B cell (primary cell): ENCODE results near the gene RALA. TPM values are rescaled to one million over a fixed set of nuclear protein-coding genes. Genes with fewer than 3 reads are reported as not detected.
"Not testable (repeated sequence)": the region's sequence is repeated elsewhere in the genome, so short reads cannot be mapped to it uniquely, and the experiment has no call there.

Source experiments
- ATAC-seq: fragments of 200-7000 bp; cut with Tn5 transposase; one replicate; pipeline ENCODE4 v1.10.0; 2021; ENCODE audit warnings: low read depth, mild to moderate bottlenecking, moderate number of reproducible peaks, moderate library complexity
- CTCF ChIA-PET: fragments of 350-600 bp; sonication (Branson Sonifier 250); formaldehyde crosslinking; loops from one replicate; lab custom pipeline; 2021; ENCODE audit warnings: antibody characterized with exemption, inconsistent platforms; lab: Charles Lee
- POLR2A ChIA-PET: fragments of 350-600 bp; sonication (Branson Sonifier 250); formaldehyde crosslinking; loops from one replicate; lab custom pipeline; 2021; ENCODE audit warnings: antibody characterized with exemption; lab: Charles Lee
- DNase-seq: peaks from one replicate; pipeline ENCODE4 v3.0.0; 2013
- H2AFZ ChIP-seq: 2 replicates; pipeline ENCODE4 v1.6.1; 2012; ENCODE audit warnings: mild to moderate bottlenecking, low read depth, low read length; ENCODE audit not compliant: insufficient read depth, poor library complexity, severe bottlenecking
- H3K27ac ChIP-seq, 2 donors: 1 replicate in 1 of 2; 2 replicates in 1 of 2; pipeline ENCODE4 v1.5.1; 2012 to 2013; ENCODE audit warnings: low read length in 2 of 2, mild to moderate bottlenecking in 2 of 2, moderate library complexity in 1 of 2
- H3K27me3 ChIP-seq, 4 experiments: fragments of 200-600 bp in 1 of 4; sonication (generic) in 1 of 4; replicated peaks in 1 of 4; 1 replicate in 2 of 4; 2 replicates in 2 of 4; pipeline versions ENCODE4 v1.6.1 to v1.7.0; 2013 to 2016; ENCODE audit warnings: low read length in 3 of 4, mild to moderate bottlenecking in 2 of 4, mixed read lengths in 1 of 4, moderate library complexity in 1 of 4; ENCODE audit not compliant: insufficient read depth in 4 of 4, control insufficient read depth in 3 of 4; ENCODE audit errors: control extremely low read depth in 1 of 4
- H3K36me3 ChIP-seq, 2 experiments: replicated peaks in 1 of 2; 1 replicate in 1 of 2; 2 replicates in 1 of 2; pipeline versions ENCODE4 v1.6.1 to v1.7.1; 2013; ENCODE audit warnings: low read length in 1 of 2; ENCODE audit not compliant: insufficient read depth in 2 of 2, control insufficient read depth in 1 of 2; ENCODE audit errors: control extremely low read depth in 1 of 2, extremely low read depth in 1 of 2
- H3K4me1 ChIP-seq, 2 donors: fragments of 200-600 bp in 1 of 2; sonication (generic) in 1 of 2; 1 replicate in 1 of 2; 2 replicates in 1 of 2; pipeline versions ENCODE4 v1.5.1 to v1.6.1; 2013 to 2017; ENCODE audit warnings: low read length in 2 of 2; ENCODE audit not compliant: control insufficient read depth in 2 of 2, insufficient read depth in 2 of 2
- H3K4me2 ChIP-seq: replicated peaks from 2 replicates; pipeline ENCODE3; 2012; ENCODE audit warnings: mild to moderate bottlenecking, low read depth, low read length; ENCODE audit not compliant: poor library complexity, severe bottlenecking
- H3K4me3 ChIP-seq, 5 experiments: fragments of 200-600 bp in 1 of 5; sonication (generic) in 1 of 5; 1 replicate in 3 of 5; 2 replicates in 2 of 5; pipeline versions ENCODE4 v1.5.1 to v1.7.0; 2011 to 2016; ENCODE audit warnings: low read length in 4 of 5, mild to moderate bottlenecking in 4 of 5, low read depth in 2 of 5, control low read depth in 1 of 5, moderate library complexity in 1 of 5; ENCODE audit not compliant: insufficient read depth in 1 of 5; ENCODE audit errors: control extremely low read depth in 1 of 5, extremely low read depth in 1 of 5
- H3K79me2 ChIP-seq: fragments of 200-600 bp; sonication (generic); one replicate; pipeline ENCODE4 v1.6.0; 2016; ENCODE audit warnings: low read length; ENCODE audit not compliant: control insufficient read depth, insufficient read depth
- H3K9ac ChIP-seq: fragments of 200-600 bp; sonication (generic); 2 replicates; pipeline ENCODE4 v1.6.1; 2017; ENCODE audit warnings: mild to moderate bottlenecking, low read length, moderate library complexity
- H3K9me3 ChIP-seq, 3 donors: one replicate each; pipeline versions ENCODE4 v1.6.1 to v1.7.1; 2013; ENCODE audit warnings: low read length in 2 of 3; ENCODE audit not compliant: control insufficient read depth in 2 of 3, insufficient read depth in 1 of 3; ENCODE audit errors: control extremely low read depth in 1 of 3
- H4K20me1 ChIP-seq: 2 replicates; pipeline ENCODE4 v1.6.0; 2012; ENCODE audit warnings: mild to moderate bottlenecking, low read length; ENCODE audit not compliant: insufficient read depth, control insufficient read depth, poor library complexity, severe bottlenecking
- H3K27ac Mint-ChIP-seq: one replicate; pipeline ENCODE4 v1.8.0; 2021; ENCODE audit warnings: mixed read lengths
- H3K27me3 Mint-ChIP-seq: one replicate; pipeline ENCODE4 v1.8.0; 2021; ENCODE audit warnings: mixed read lengths
- H3K4me1 Mint-ChIP-seq: one replicate; pipeline ENCODE4 v1.8.0; 2021; ENCODE audit warnings: mixed read lengths
- H3K4me3 Mint-ChIP-seq: one replicate; pipeline ENCODE4 v1.8.0; 2021; ENCODE audit warnings: mixed read lengths
- H3K9me3 Mint-ChIP-seq: one replicate; pipeline ENCODE4 v1.8.0; 2022; ENCODE audit warnings: mixed read lengths; ENCODE audit not compliant: insufficient read depth
- EZH2 ChIP-seq: IDR thresholded peaks from 2 replicates; pipeline ENCODE4 v1.6.1; 2012; ENCODE audit warnings: borderline replicate concordance, low read depth, mild to moderate bottlenecking, moderate library complexity, low read length; ENCODE audit not compliant: insufficient read depth, poor library complexity, severe bottlenecking
- WGBS: methylation state at CpG from one replicate; pipeline ENCODE4 v1.1.5; 2013; ENCODE audit warnings: missing lambda C conversion rate; ENCODE audit not compliant: insufficient coverage; 5-methylcytosine and 5-hydroxymethylcytosine counted together
- intact Hi-C: fragments of 100-400 bp; cut with micrococcal nuclease; formaldehyde crosslinking; loops from one replicate; pipeline ENCODE4 v1.10.0; 2022
- polyA plus RNA-seq: library from polyadenylated mRNA; depleted of rRNA; stranded (reverse); fragments of >200 nt; gene quantifications from 2 replicates; pipeline ENCODE4 v1.2.3, GENCODE V29; 2012
- total RNA-seq, 2 donors: library from RNA; stranded (reverse); fragments of 120-200 nt in 1 of 2; gene quantifications; 1 replicate in 1 of 2; 2 replicates in 1 of 2; pipeline versions ENCODE4 v1.2.3 to v1.2.4, GENCODE V29; 2013 to 2022
- TF ChIP-seq, protein P1 (sequence below): fragments of 200-600 bp; IDR thresholded peaks from one replicate; pipeline ENCODE4 v1.8.0; 2022; ENCODE audit warnings: antibody characterized with exemption, mild to moderate bottlenecking

RALA gene
- total and polyA plus RNA-seq, 2 donors (not counting 1 experiment from before 2014, with no cell fraction given) = 9.3 to 29.8 TPM

DNA sequence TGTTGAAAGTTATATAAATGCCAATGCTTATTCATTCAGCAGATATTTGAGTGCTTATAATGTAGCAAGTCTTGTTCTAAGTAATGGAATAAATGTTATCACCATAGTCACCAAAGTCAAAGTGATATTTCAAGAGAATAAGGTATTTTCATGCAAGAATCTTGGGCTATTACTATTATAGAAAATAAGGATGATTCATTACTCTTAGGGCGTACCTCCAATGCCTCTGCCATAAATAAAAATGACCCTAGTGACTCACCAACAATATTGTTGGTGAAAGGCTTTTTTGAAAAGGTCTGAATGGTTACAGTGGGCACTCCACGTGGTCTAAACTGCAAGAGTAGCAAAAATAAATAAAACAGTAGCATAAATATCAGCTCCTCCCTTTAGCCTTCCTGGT is 68.4 kb downstream of the RALA start:
- H3K27me3 ChIP-seq = no peaks in the 10 kb centered on the region
- Mint-ChIP-seq H3K27me3 (no peaks in the 10 kb centered on the region), H3K9me3 (no peaks in the 10 kb centered on the region), H3K27ac (no peak overlapping the region), H3K4me1 (no peaks in the 10 kb centered on the region), H3K4me3 (no peak overlapping the region)
- no peak overlapping the region for H2AFZ ChIP-seq
- intact Hi-C loops = no loop called here
- no peak overlapping the region for H3K9ac ChIP-seq
- H3K79me2 ChIP-seq = no peaks in the 10 kb centered on the region
- no peak for TF ChIP-seq EZH2
- TF ChIP-seq, protein P1, sequence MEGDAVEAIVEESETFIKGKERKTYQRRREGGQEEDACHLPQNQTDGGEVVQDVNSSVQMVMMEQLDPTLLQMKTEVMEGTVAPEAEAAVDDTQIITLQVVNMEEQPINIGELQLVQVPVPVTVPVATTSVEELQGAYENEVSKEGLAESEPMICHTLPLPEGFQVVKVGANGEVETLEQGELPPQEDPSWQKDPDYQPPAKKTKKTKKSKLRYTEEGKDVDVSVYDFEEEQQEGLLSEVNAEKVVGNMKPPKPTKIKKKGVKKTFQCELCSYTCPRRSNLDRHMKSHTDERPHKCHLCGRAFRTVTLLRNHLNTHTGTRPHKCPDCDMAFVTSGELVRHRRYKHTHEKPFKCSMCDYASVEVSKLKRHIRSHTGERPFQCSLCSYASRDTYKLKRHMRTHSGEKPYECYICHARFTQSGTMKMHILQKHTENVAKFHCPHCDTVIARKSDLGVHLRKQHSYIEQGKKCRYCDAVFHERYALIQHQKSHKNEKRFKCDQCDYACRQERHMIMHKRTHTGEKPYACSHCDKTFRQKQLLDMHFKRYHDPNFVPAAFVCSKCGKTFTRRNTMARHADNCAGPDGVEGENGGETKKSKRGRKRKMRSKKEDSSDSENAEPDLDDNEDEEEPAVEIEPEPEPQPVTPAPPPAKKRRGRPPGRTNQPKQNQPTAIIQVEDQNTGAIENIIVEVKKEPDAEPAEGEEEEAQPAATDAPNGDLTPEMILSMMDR = no peak
- no CpG with 5 or more reads among the region's 2 CpGs for WGBS
- ChIA-PET CTCF (interaction anchor here (2.2 kb wide), 1 partner anchor 111 kb away, joined by 7 read pairs; no protein-coding TSS in a partner anchor), POLR2A (no interaction called here)
- no peak overlapping the region for H3K4me3 ChIP-seq
- no peaks in the 10 kb centered on the region for H3K4me1 ChIP-seq
- DNase-seq = no peak
- no peak for ATAC-seq
- H3K4me2 ChIP-seq = no peak overlapping the region
- peaks cover 7 to 29% of the 10 kb centered on the region in 2 experiments for H3K36me3 ChIP-seq
- no peak overlapping the region for H3K27ac ChIP-seq
- no peaks in the 10 kb centered on the region for H3K9me3 ChIP-seq
- no peaks in the 10 kb centered on the region for H4K20me1 ChIP-seq

DNA sequence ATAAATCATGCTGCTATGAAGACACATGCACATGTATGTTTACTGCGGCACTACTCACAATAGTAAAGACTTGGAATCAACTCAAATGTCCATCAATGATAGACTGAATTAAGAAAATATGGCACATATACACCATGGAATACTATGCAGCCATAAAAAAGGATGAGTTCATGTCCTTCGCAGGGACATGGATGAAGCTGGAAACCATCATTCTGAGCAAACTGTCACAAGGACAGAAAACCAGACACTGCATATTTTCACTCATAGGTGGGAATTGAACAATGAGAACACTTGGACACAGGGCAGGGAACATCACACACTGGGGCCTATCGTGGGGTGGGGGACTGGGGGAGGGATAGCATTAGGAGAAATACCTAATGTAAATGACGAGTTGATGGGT is 69.7 kb downstream of the RALA start:
- H3K27me3 ChIP-seq, H3K4me2 ChIP-seq, intact Hi-C loops, H3K9me3 ChIP-seq, H3K4me1 Mint-ChIP-seq, H3K4me1 ChIP-seq, H2AFZ ChIP-seq, H3K27ac Mint-ChIP-seq, H3K27ac ChIP-seq, H3K4me3 Mint-ChIP-seq, H4K20me1 ChIP-seq, DNase-seq, ATAC-seq, H3K9ac ChIP-seq, POLR2A ChIA-PET, H3K27me3 Mint-ChIP-seq, H3K79me2 ChIP-seq, H3K9me3 Mint-ChIP-seq, H3K4me3 ChIP-seq, CTCF ChIA-PET: not testable (repeated sequence)
- WGBS = no CpG with 5 or more reads among the region's 4 CpGs
- peaks cover 7 to 34% of the 10 kb centered on the region in 2 experiments for H3K36me3 ChIP-seq
